ENCODE results near the gene ARHGEF37.
"Not testable (repeated sequence)": the region's sequence is repeated elsewhere in the genome, so short reads cannot be mapped to it uniquely, and the experiment has no call there.

The ARHGEF37 gene, protein sequence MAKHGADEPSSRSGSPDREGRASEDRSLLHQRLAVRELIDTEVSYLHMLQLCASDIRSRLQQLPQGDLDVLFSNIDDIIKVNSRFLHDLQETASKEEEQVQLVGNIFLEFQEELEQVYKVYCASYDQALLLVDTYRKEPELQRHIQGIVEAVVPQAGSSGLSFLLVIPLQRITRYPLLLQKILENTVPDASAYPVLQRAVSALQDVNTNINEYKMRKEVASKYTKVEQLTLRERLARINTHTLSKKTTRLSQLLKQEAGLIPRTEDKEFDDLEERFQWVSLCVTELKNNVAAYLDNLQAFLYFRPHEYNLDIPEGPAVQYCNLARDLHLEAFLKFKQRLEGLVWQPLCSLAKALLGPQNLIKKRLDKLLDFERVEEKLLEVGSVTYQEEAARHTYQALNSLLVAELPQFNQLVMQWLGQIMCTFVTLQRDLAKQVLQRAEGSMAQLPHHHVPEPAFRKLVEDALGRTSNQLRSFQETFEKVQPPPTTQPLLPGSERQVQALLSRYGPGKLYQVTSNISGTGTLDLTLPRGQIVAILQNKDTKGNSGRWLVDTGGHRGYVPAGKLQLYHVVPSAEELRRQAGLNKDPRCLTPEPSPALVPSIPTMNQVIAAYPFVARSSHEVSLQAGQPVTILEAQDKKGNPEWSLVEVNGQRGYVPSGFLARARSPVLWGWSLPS

DNA sequence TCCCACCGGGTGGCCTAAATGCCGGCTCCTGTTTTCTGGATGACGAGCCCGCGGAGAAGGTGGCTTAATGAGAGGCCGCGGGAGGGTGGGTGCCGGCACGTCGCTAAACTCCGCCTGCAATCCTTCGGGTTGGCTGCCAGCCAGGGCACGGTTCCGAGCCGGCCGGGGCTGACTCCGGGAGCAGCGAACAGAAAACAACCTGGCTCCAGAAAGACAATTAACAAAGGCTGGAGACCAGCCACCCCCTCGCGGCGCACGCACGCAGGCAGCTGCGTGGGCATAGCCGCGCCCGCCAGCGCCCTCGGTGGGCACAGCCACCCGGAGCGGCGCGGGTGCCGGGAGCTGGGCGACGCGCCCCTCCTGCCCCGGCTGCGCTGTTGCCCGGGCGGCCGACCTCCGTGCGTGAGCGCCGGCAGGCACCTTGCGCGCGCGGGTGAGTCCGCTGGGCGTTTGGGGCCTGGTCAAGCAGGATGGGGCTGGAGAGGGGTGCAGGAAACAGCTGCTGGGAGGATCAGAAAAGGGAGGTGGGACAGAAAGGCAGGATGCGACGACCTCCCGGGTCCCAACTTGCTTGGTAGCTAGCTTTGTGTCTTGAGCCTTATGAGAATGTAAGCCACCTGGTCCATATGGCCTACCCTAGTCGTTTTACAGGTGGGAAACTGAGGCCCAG is at the start of gene ARHGEF37:
TSS of gene ARHGEF37 (plus strand) at position 307 of the 670 bp plus-strand sequence. CDS start 16,272 bp downstream, outside the sequence.
- no peak for FAIRE-seq

- FAIRE-seq, result no peak
Observed at GRCh38 chr5:149532413-149532812, 48.9 kb upstream of the ARHGEF37 start.

GRCh38 chr5:149535787-149536186 is 45.5 kb upstream of the ARHGEF37 start:
- not testable (repeated sequence) for FAIRE-seq

- FAIRE-seq, result no peak
Observed at GRCh38 chr5:149537374-149537975, 43.8 kb upstream of the ARHGEF37 start.

DNA sequence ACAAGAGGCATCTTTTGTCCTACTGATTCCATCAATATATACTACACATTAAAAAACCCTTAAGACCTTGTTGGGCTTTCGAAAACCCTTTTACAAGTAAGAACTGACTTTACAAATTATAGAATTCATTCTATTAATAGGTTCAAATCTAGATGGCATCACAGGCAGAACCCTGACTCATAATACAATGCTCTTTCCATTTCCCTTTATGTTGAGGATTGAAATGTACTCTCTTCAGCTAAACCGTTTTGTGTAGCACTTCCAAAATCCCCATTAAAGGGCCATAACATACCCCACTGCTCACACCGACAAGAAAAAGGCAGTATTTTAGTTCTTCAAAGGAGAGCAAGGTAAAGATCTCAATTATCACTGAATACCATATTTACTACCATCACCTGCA is 41.2 kb upstream of the ARHGEF37 start:
- no peak for FAIRE-seq

DNA sequence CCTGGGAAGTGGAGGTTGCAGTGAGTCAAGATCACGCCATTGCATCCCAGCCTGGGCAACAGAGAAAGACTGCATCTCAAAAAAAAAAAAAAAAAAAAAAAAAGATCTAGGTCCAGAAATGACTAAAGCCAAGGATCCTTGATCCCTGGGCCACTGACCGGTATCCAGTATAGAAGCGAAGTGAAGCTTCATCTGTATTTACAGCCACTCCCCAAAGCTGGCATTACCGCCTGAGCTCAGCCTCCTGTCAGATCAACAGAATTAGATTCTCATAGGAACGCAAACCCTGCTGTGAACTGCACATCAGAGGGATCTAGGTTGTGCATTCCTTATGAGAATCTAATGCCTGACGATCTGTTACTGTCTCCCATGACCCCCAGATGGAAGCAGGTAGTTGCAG is 39.4 kb upstream of the ARHGEF37 start:
- FAIRE-seq, result no peak

DNA sequence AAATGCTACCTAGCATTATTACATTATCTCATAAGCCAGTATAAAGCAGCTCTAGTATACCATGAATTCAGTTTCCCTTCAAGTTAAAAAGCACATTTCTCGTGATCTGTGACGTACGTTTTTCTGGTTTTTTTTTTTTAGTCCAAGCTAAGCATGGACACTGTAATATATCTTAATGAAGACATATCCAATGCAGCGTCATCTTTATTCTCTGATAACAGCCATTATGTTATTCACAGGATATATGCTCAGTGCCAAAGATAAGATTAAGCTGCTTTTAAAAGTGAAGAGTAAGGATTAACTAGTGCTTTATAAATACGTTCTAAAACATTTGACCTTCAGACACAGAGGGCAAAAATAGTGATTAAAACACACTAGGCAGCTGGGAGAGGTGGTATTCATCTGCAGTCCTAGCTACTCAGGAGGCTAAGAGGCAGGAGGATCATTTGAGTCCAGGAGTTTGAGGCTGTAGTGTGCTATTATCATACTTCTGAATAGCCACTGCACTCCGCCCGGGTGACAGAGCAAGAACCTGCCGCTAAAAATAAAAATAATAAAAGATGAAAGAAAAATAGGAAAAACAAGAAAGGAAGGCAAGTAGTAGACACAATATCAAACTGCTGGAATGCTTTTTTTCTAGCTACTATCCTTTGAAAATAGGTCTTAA is 37.8 kb upstream of the ARHGEF37 start:
- no peak for FAIRE-seq

GRCh38 chr5:149544028-149544420 is 37.3 kb upstream of the ARHGEF37 start:
- FAIRE-seq, result no peak

- no peak for FAIRE-seq
Observed at GRCh38 chr5:149545327-149545726, 36.0 kb upstream of the ARHGEF37 start.

GRCh38 chr5:149546974-149547373 is 34.3 kb upstream of the ARHGEF37 start:
- no peak for FAIRE-seq

GRCh38 chr5:149549461-149550267 is 31.6 kb upstream of the ARHGEF37 start:
- FAIRE-seq, result no peak

DNA sequence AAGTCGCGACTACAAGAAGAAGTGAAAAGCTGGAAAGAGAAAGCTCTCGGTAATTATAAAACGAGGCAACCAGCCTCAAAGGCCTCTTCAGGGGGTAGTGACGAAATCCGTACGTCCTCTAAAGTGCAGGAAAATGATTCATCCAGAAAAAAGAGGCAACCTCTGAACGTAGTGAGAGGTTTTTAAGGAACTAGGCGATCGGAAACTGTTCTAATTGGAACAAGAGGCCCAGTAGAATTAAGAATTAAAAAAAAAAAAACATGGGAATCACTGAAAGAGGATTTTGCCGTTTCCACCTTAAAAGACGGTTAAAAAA is 31.1 kb upstream of the ARHGEF37 start:
- FAIRE-seq, result no peak

GRCh38 chr5:149550594-149551226 is 30.6 kb upstream of the ARHGEF37 start:
- no peak for FAIRE-seq

- FAIRE-seq, result no peak
Observed at GRCh38 chr5:149551227-149552037, 29.9 kb upstream of the ARHGEF37 start, which contains the start of gene CSNK1A1. Gene CSNK1A1, minus strand, starts transcription at chr5:149551439. Its CDS starts 475 bp downstream, at chr5:149550964.

DNA sequence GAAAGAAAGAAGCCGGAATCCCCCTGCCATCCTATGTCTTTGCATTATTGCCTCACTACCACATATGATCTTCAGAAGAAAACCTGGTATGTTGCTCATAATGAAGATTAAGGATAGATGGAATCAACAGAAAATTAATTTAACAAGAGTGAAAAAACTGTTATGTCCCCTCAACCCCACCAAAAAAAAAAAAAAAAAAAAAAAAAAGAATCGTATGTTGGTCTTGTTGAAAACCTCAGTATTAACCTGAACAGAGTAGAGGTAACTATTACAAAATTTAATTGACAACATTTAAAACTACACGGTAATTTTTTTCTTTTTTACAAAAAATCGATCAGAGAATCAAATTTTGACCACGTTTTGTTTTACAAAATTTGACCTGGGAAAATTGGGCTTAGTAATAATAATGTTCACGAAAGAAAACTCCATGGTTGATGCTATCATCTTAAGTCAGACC is 29.2 kb upstream of the ARHGEF37 start:
- FAIRE-seq, result no peak

GRCh38 chr5:149552553-149553160 is 28.6 kb upstream of the ARHGEF37 start:
- FAIRE-seq, result no peak

- FAIRE-seq, result no peak
Observed at GRCh38 chr5:149559706-149560105, 21.6 kb upstream of the ARHGEF37 start.

- FAIRE-seq, result no peak
Observed at GRCh38 chr5:149561848-149562247, 19.4 kb upstream of the ARHGEF37 start.

DNA sequence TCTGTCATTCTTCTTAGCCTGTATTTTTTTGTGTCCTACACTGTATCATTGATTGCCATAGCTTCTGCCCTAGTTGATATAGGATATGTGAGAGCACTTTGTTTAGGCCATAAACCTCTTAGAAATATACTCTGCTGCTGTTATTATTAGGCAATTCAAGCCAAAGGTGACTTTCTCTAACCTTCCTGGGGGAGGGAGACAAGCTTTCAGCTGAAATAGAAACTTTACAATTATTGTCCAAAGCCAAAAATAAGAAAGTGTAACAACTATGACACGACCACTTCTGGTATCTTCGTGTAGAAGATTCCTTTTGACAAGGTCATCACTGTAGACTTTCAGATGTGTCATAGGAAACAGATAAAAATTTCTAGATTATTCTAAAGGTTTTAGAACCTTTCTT is 17.8 kb upstream of the ARHGEF37 start:
- FAIRE-seq, result no peak

Data from islet of Langerhans (tissue), 1 donor.